Natural killer cell (primary cell): Measurements from ENCODE around the gene LIG3. TPM values are rescaled to one million over a fixed set of nuclear protein-coding genes. Genes with fewer than 3 reads are reported as not detected.
A peak's percentile ranks its signal among the peaks of the same experiment; 100 is the strongest.

Experiments used
- ATAC-seq, 3 donors: fragments of 150-1000 bp in 2 of 3; fragments of 200-7000 bp in 1 of 3; cut with Tn5 transposase; 1 replicate in 1 of 3; 2 replicates in 2 of 3; pipeline ENCODE4 v1.10.0; 2021; ENCODE audit warnings: mild to moderate bottlenecking in 2 of 3, moderate library complexity in 2 of 3
- DNase-seq, 2 donors: peaks; one replicate each; pipeline versions ENCODE4 v3.0.0 to v3.0.0-alpha.2; 2013 to 2021; ENCODE audit warnings: mixed read lengths in 1 of 2
- H3K27ac ChIP-seq: one replicate; pipeline ENCODE4 v1.5.1; 2013; ENCODE audit warnings: mild to moderate bottlenecking, low read length
- H3K27me3 ChIP-seq: one replicate; pipeline ENCODE4 v1.6.1; 2013; ENCODE audit warnings: low read length; ENCODE audit not compliant: control insufficient read depth, insufficient read depth
- H3K36me3 ChIP-seq: one replicate; pipeline ENCODE4 v1.6.1; 2013; ENCODE audit warnings: low read length; ENCODE audit not compliant: control insufficient read depth, insufficient read depth
- H3K4me1 ChIP-seq: one replicate; pipeline ENCODE4 v1.6.1; 2013; ENCODE audit warnings: low read length; ENCODE audit not compliant: control insufficient read depth, insufficient read depth
- H3K4me3 ChIP-seq: one replicate; pipeline ENCODE4 v1.5.1; 2013; ENCODE audit warnings: low read length
- H3K9me3 ChIP-seq: one replicate; pipeline ENCODE4 v1.6.1; 2013; ENCODE audit warnings: low read length; ENCODE audit not compliant: control insufficient read depth, insufficient read depth
- H3K27ac Mint-ChIP-seq, 2 donors: one replicate each; pipeline ENCODE4 v1.8.0; 2022; ENCODE audit warnings: mild to moderate bottlenecking in 2 of 2, mixed read lengths in 2 of 2, moderate library complexity in 1 of 2
- H3K27me3 Mint-ChIP-seq, 2 donors: one replicate each; pipeline ENCODE4 v1.8.0; 2022; ENCODE audit warnings: low read depth in 2 of 2, mixed read lengths in 2 of 2
- H3K36me3 Mint-ChIP-seq: one replicate; pipeline ENCODE4 v1.8.0; 2022; ENCODE audit warnings: mixed read lengths
- H3K4me1 Mint-ChIP-seq, 2 donors: one replicate each; pipeline ENCODE4 v1.8.0; 2022; ENCODE audit warnings: mixed read lengths in 2 of 2
- H3K4me3 Mint-ChIP-seq: one replicate; pipeline ENCODE4 v1.8.0; 2022; ENCODE audit warnings: mild to moderate bottlenecking, moderate library complexity, mixed read lengths
- H3K9me3 Mint-ChIP-seq, 2 donors: one replicate each; pipeline ENCODE4 v1.8.0; 2022; ENCODE audit warnings: mixed read lengths in 2 of 2
- WGBS: methylation state at CpG from one replicate; pipeline ENCODE4 v1.1.7; 2013; ENCODE audit warnings: missing lambda C conversion rate; ENCODE audit not compliant: insufficient coverage; 5-methylcytosine and 5-hydroxymethylcytosine counted together
- intact Hi-C: fragments of 100-400 bp; cut with micrococcal nuclease; formaldehyde crosslinking; loops from one replicate; pipeline ENCODE4 v1.14.2; 2022
- total RNA-seq, 4 donors: library from RNA; stranded (reverse); fragments of 120-200 nt in 1 of 4; gene quantifications; one replicate each; pipeline versions ENCODE4 v1.2.3 to v1.2.4, GENCODE V29; 2013 to 2022
- TF ChIP-seq, protein P1 (sequence below): fragments of 200-600 bp; IDR thresholded peaks from one replicate; pipeline ENCODE4 v1.8.0; 2022; ENCODE audit warnings: antibody characterized with exemption

LIG3 gene
- total RNA-seq, 3 donors from 2014 or later (not counting 1 experiment from before 2014, with no cell fraction given) = 70.2 to 83.7 (median 72.0) TPM

DNA sequence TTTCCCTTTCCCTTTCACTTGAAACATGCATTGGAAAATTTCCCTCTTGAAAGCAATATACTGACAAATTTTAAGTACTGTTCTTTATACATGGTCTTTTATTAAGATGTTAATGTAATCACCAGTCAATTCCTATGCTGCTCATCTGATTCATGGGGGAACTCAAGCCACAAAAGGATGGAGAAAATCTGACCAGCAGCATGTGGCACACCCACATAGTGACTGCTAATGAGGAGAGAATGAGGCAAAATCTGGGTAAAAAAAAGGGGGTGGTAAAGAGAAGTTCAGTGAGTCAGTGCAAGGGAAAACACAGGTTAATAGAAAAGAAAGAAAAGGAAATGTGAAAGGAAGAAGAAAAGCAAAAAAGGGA lies 71.9 kb downstream of the LIG3 start:
- Histone ChIP-seq H3K4me1 (peaks cover 39% of the 10 kb centered on the region), H3K4me3 (no peak overlapping the region), H3K27me3 (no peaks in the 10 kb centered on the region), H3K9me3 (no peaks in the 10 kb centered on the region), H3K27ac (peak overlapping the region; percentile 83), H3K36me3 (no peaks in the 10 kb centered on the region)
- intact Hi-C loops = no loop called here
- no peaks in the 10 kb centered on the region for H3K9me3 Mint-ChIP-seq
- TF ChIP-seq, protein P1, sequence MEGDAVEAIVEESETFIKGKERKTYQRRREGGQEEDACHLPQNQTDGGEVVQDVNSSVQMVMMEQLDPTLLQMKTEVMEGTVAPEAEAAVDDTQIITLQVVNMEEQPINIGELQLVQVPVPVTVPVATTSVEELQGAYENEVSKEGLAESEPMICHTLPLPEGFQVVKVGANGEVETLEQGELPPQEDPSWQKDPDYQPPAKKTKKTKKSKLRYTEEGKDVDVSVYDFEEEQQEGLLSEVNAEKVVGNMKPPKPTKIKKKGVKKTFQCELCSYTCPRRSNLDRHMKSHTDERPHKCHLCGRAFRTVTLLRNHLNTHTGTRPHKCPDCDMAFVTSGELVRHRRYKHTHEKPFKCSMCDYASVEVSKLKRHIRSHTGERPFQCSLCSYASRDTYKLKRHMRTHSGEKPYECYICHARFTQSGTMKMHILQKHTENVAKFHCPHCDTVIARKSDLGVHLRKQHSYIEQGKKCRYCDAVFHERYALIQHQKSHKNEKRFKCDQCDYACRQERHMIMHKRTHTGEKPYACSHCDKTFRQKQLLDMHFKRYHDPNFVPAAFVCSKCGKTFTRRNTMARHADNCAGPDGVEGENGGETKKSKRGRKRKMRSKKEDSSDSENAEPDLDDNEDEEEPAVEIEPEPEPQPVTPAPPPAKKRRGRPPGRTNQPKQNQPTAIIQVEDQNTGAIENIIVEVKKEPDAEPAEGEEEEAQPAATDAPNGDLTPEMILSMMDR = no peak
- peak overlapping the region; percentile 89 to 99 for H3K27ac Mint-ChIP-seq
- DNase-seq (no peak), ATAC-seq (no peak)
- H3K4me1 Mint-ChIP-seq = peaks cover 52 to 58% of the 10 kb centered on the region in 2 donors
- no peaks in the 10 kb centered on the region for H3K36me3 Mint-ChIP-seq
- no peaks in the 10 kb centered on the region for H3K27me3 Mint-ChIP-seq
- H3K4me3 Mint-ChIP-seq = peak overlapping the region; percentile 84

DNA sequence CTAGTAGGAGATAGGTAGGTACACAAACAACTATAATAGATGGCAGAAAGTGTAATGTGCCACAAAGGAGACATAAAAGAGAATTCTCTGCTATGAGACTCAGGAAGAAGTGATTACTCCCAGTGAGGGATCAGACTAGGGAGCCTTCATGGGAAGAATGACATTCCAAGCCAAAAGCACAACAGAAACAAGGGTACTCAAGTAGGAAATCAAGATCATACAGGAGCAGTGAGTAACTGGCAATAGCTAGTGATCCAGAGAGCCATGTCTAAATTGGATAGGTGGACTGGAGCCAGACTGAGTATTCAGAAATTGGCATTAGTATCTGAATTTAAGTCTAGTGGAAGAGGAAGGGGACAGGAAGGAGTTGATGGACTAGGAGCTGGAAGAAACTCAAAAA lies 72.5 kb downstream of the LIG3 start:
- peaks cover 36% of the 10 kb centered on the region for H3K4me1 ChIP-seq
- H3K4me3 Mint-ChIP-seq = peak overlapping the region; percentile 29
- TF ChIP-seq, protein P1 = no peak
- H3K9me3 ChIP-seq = no peaks in the 10 kb centered on the region
- no peak for DNase-seq
- ATAC-seq = no peak
- H3K27ac Mint-ChIP-seq = peak overlapping the region; percentile 89 to 99
- H3K27me3 Mint-ChIP-seq = no peaks in the 10 kb centered on the region
- peaks cover 57 to 63% of the 10 kb centered on the region in 2 donors for H3K4me1 Mint-ChIP-seq
- H3K36me3 ChIP-seq = no peaks in the 10 kb centered on the region
- no peaks in the 10 kb centered on the region for H3K9me3 Mint-ChIP-seq
- H3K4me3 ChIP-seq = no peak overlapping the region
- H3K36me3 Mint-ChIP-seq = no peaks in the 10 kb centered on the region
- intact Hi-C loops = no loop called here
- H3K27me3 ChIP-seq = no peaks in the 10 kb centered on the region
- H3K27ac ChIP-seq = peak overlapping the region; percentile 83

DNA sequence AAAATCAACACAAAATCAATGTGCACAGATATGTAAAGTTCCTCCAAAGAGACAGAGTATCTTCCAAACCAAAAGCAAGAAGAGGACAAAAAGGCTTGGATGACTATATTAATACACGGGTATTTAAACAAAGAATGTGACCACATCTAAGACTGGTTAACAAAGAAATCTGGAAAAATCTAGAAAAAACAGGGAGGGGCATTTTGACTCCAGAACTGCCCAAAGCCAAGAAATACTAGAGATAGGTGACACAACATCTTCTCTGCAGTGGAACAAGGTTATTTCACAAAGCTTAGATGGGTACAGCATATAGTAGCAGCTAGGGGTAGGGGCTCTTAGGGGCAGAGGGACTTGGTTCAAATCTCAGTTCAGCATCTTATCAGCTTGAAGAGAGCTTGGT lies 72.9 kb downstream of the LIG3 start:
- Histone ChIP-seq H3K4me3 (no peak overlapping the region), H3K27me3 (no peaks in the 10 kb centered on the region), H3K36me3 (no peaks in the 10 kb centered on the region), H3K27ac (peak overlapping the region; percentile 83), H3K9me3 (no peaks in the 10 kb centered on the region), H3K4me1 (peaks cover 31% of the 10 kb centered on the region)
- no peaks in the 10 kb centered on the region for H3K9me3 Mint-ChIP-seq
- no peaks in the 10 kb centered on the region for H3K36me3 Mint-ChIP-seq
- 100% methylated on average over 1 of the region's 1 CpG for WGBS
- H3K4me1 Mint-ChIP-seq = peaks cover 57 to 67% of the 10 kb centered on the region in 2 donors
- DNase-seq (no peak), ATAC-seq (no peak)
- intact Hi-C loops = no loop called here
- peak overlapping the region; percentile 29 for H3K4me3 Mint-ChIP-seq
- TF ChIP-seq, protein P1 = no peak
- H3K27me3 Mint-ChIP-seq = no peaks in the 10 kb centered on the region
- peak overlapping the region; percentile 89 to 99 for H3K27ac Mint-ChIP-seq

DNA sequence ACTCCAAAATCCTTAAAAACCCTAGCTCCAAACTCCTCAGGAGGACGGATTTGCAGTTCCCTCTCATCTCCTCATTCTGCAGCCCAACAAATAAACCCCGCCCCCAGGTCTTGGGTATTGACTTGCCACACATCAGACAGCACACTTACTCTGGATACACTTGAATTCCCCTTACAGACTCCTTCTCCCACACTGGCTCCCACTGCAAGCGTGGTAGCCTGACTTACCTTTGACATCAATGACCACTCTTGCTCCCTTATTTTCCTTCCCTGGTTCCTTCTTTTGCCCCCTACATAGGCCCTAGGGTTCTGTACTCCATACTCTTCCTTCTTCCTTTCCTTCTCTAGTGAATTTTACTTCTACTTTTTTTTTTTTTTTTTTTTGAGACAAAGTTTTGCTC lies 75.7 kb downstream of the LIG3 start:
- Mint-ChIP-seq H3K36me3 (peaks cover 11% of the 10 kb centered on the region), H3K27me3 (no peaks in the 10 kb centered on the region), H3K4me3 (no peak overlapping the region), H3K27ac (peak overlapping the region; percentile 5 to 67), H3K4me1 (peaks cover 48 to 68% of the 10 kb centered on the region in 2 donors), H3K9me3 (no peaks in the 10 kb centered on the region)
- no peak for ATAC-seq
- intact Hi-C loops = no loop called here
- Histone ChIP-seq H3K4me3 (no peak overlapping the region), H3K27me3 (no peaks in the 10 kb centered on the region), H3K4me1 (peaks cover 9% of the 10 kb centered on the region), H3K9me3 (no peaks in the 10 kb centered on the region), H3K36me3 (peaks cover 4% of the 10 kb centered on the region), H3K27ac (no peak overlapping the region)
- TF ChIP-seq, protein P1 = no peak
- DNase-seq = no peak
- WGBS = 95% methylated on average over 3 of the region's 3 CpGs
